Measurements from ENCODE around the gene ADGRA1. TPM values are rescaled to one million over a fixed set of nuclear protein-coding genes. Genes with fewer than 3 reads are reported as not detected.

ADGRA1 gene
- total RNA-seq, 2 donors from 2014 or later, result 0.14 to 0.23 TPM

- Histone ChIP-seq H3K36me3 (no peaks in the 10 kb centered on the region), H3K4me3 (no peak overlapping the region), H3K4me1 (replicated peaks) (no peaks in the 10 kb centered on the region), H3K27me3 (replicated peaks; ENCODE audit: insufficient read depth) (peaks cover 13% of the 10 kb centered on the region), H3K27ac (no peak overlapping the region), H3K9me3 (no peaks in the 10 kb centered on the region)
- no peak for TF ChIP-seq POLR2AphosphoS5 (IDR thresholded peaks at IDR 0.05)
- TF ChIP-seq, protein P1, sequence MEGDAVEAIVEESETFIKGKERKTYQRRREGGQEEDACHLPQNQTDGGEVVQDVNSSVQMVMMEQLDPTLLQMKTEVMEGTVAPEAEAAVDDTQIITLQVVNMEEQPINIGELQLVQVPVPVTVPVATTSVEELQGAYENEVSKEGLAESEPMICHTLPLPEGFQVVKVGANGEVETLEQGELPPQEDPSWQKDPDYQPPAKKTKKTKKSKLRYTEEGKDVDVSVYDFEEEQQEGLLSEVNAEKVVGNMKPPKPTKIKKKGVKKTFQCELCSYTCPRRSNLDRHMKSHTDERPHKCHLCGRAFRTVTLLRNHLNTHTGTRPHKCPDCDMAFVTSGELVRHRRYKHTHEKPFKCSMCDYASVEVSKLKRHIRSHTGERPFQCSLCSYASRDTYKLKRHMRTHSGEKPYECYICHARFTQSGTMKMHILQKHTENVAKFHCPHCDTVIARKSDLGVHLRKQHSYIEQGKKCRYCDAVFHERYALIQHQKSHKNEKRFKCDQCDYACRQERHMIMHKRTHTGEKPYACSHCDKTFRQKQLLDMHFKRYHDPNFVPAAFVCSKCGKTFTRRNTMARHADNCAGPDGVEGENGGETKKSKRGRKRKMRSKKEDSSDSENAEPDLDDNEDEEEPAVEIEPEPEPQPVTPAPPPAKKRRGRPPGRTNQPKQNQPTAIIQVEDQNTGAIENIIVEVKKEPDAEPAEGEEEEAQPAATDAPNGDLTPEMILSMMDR (IDR thresholded peaks at IDR 0.05), result no peak
- no peak for TF ChIP-seq POLR2A (IDR thresholded peaks at IDR 0.05)
- no peak for DNase-seq (ENCODE audit: low spot score)
- intact Hi-C loops (cut with DNase I), result no loop called here
- 73% methylated on average over 31 of the region's 34 CpGs for WGBS
These were observed 14.9 kb upstream of the ADGRA1 start for GRCh38 chr10:133072720-133073390.

- H3K36me3 ChIP-seq, result no peaks in the 10 kb centered on the region
- TF ChIP-seq, protein P1 (IDR thresholded peaks at IDR 0.05), result no peak
- TF ChIP-seq POLR2A (IDR thresholded peaks at IDR 0.05), result no peak
- no peak for TF ChIP-seq POLR2AphosphoS5 (IDR thresholded peaks at IDR 0.05)
- no peaks in the 10 kb centered on the region for H3K9me3 ChIP-seq
- 86% methylated on average over 25 of the region's 25 CpGs for WGBS
- H3K27me3 ChIP-seq (replicated peaks; ENCODE audit: insufficient read depth), result peaks cover 18% of the 10 kb centered on the region
- no peak overlapping the region for H3K27ac ChIP-seq
- intact Hi-C loops (cut with DNase I), result no loop called here
- no peaks in the 10 kb centered on the region for H3K4me1 ChIP-seq (replicated peaks)
- no peak overlapping the region for H3K4me3 ChIP-seq
- no peak for DNase-seq (ENCODE audit: low spot score)
These were observed 12.2 kb upstream of the ADGRA1 start for GRCh38 chr10:133075346-133076137.

- H3K4me3 ChIP-seq, result no peak overlapping the region
- no peaks in the 10 kb centered on the region for H3K9me3 ChIP-seq
- H3K27ac ChIP-seq, result no peak overlapping the region
- H3K4me1 ChIP-seq (replicated peaks), result no peaks in the 10 kb centered on the region
- peaks cover 15% of the 10 kb centered on the region for H3K27me3 ChIP-seq (replicated peaks; ENCODE audit: insufficient read depth)
- no peak for TF ChIP-seq POLR2A (IDR thresholded peaks at IDR 0.05)
- no peaks in the 10 kb centered on the region for H3K36me3 ChIP-seq
- intact Hi-C loops (cut with DNase I), result no loop called here
- 83% methylated on average over 27 of the region's 30 CpGs for WGBS
- DNase-seq (ENCODE audit: low spot score), result no peak
These were observed 11.3 kb upstream of the ADGRA1 start for GRCh38 chr10:133076274-133077038.

DNA sequence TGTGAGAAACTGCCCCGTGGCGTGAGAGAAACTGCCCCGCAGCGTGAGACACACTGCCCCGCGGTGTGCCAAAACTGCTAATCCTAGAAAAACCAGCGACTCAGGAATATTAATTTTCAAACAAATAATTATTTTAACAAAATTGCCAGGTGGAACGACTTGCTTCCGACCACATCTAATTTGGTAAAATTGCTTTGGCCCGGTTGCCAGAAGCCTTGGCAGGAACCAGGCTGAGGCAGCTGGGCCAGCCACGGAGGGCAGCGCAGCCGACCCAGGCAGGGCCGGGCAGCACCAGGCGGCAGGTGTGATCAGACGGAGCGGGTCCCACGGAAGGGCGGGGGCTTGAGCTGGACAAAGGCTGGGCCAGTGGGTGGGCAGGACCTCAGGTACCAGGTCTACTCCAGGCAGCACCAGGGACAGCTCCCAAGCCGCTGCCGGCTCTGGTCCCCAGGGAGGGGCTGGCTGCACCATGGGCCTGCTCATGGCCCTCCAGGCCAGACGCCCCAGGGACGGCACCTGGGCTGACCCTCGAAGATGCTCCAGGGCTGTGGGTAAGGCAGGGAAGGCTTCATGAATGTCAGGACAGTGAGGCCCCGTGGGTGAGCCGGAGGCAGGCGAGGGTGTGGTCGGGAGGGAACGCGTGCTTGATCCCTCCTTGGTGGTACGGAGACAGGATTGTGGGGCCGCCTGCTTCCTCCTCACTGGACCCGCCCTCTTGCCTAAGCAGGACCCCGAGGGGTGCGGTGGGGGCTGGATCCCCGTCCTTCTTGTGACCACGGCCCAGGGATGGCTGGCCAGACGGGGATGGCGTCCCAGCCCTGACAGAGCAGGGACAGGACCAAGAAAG, 7.7 kb upstream of the ADGRA1 start:
- H3K27me3 ChIP-seq (replicated peaks; ENCODE audit: insufficient read depth), result peaks cover 15% of the 10 kb centered on the region
- WGBS, result 55% methylated on average over 34 of the region's 39 CpGs
- H3K4me1 ChIP-seq (replicated peaks), result no peaks in the 10 kb centered on the region
- no peak overlapping the region for H3K4me3 ChIP-seq
- H3K27ac ChIP-seq, result no peak overlapping the region
- no peaks in the 10 kb centered on the region for H3K36me3 ChIP-seq
- intact Hi-C loops (cut with DNase I), result no loop called here
- no peaks in the 10 kb centered on the region for H3K9me3 ChIP-seq
- TF ChIP-seq, protein P1 (IDR thresholded peaks at IDR 0.05), result no peak
- TF ChIP-seq POLR2A (IDR thresholded peaks at IDR 0.05) (no peak), POLR2AphosphoS5 (IDR thresholded peaks at IDR 0.05) (no peak)
- no peak for DNase-seq (ENCODE audit: low spot score)

Measured in prostate gland (tissue), 2 donors.